KMS-11 (cell line): Measurements from ENCODE around the gene CDCA7L.

Experiments used
- H2AFZ ChIP-seq: fragments of 200-600 bp; sonication (generic); 2 replicates; pipeline ENCODE4 v1.6.1; 2016; ENCODE audit warnings: antibody characterized with exemption, mixed run types, low read depth
- H3K27ac ChIP-seq: fragments of 200-600 bp; sonication (generic); 2 replicates; pipeline ENCODE4 v1.6.1; 2016; ENCODE audit warnings: mild to moderate bottlenecking, mixed run types
- H3K27me3 ChIP-seq: fragments of 200-600 bp; sonication (generic); 2 replicates; pipeline ENCODE4 v1.6.1; 2017; ENCODE audit warnings: mild to moderate bottlenecking, low read depth, mixed run types, moderate library complexity; ENCODE audit not compliant: insufficient read depth
- H3K36me3 ChIP-seq: fragments of 200-600 bp; sonication (generic); 2 replicates; pipeline ENCODE4 v1.6.1; 2017; ENCODE audit warnings: mild to moderate bottlenecking, mixed run types; ENCODE audit not compliant: insufficient read depth
- H3K4me1 ChIP-seq: fragments of 200-600 bp; sonication (generic); 2 replicates; pipeline ENCODE4 v1.6.1; 2016; ENCODE audit warnings: mild to moderate bottlenecking, low read depth, mixed run types; ENCODE audit not compliant: poor library complexity, severe bottlenecking
- H3K4me2 ChIP-seq: fragments of 200-600 bp; sonication (generic); 2 replicates; pipeline ENCODE4 v1.7.0; 2016; ENCODE audit warnings: mild to moderate bottlenecking, mixed run types
- H3K4me3 ChIP-seq: fragments of 200-600 bp; sonication (generic); IDR thresholded peaks from 2 replicates; pipeline ENCODE4 v1.6.1; 2017; ENCODE audit warnings: low read depth, low read length, mixed read lengths; ENCODE audit not compliant: insufficient read depth
- H3K79me2 ChIP-seq: fragments of 200-600 bp; sonication (generic); 2 replicates; pipeline ENCODE4 v1.6.1; 2016; ENCODE audit warnings: low read depth, mixed run types; ENCODE audit not compliant: insufficient read depth
- H3K9ac ChIP-seq: fragments of 200-600 bp; sonication (generic); 2 replicates; pipeline ENCODE4 v1.6.1; 2016; ENCODE audit warnings: mild to moderate bottlenecking, mixed run types
- H4K20me1 ChIP-seq: fragments of 200-600 bp; sonication (generic); 2 replicates; pipeline ENCODE4 v1.6.1; 2016; ENCODE audit warnings: mild to moderate bottlenecking, mixed run types; ENCODE audit not compliant: insufficient read depth
- CTCF ChIP-seq: fragments of 200-600 bp; sonication (generic); conservative IDR thresholded peaks from 2 replicates; pipeline ENCODE4 v1.6.1; 2017; ENCODE audit warnings: low read depth, mild to moderate bottlenecking, antibody characterized with exemption, low read length, moderate library complexity, mixed read lengths

CDCA7L gene

GRCh38 chr7:21911341-21911875 lies 34.3 kb downstream of the CDCA7L start:
- H2AFZ ChIP-seq: no peak overlapping the region
- no peak for TF ChIP-seq CTCF
- no peaks in the 10 kb centered on the region; the same call in 1 of the 2 replicates for H3K36me3 ChIP-seq
- H3K4me2 ChIP-seq: no peak overlapping the region
- no peaks in the 10 kb centered on the region for H3K27me3 ChIP-seq
- H3K9ac ChIP-seq: no peak overlapping the region
- H3K4me3 ChIP-seq: no peak overlapping the region
- no peaks in the 10 kb centered on the region for H3K4me1 ChIP-seq
- H4K20me1 ChIP-seq: no peaks in the 10 kb centered on the region
- H3K79me2 ChIP-seq: no peaks in the 10 kb centered on the region
- H3K27ac ChIP-seq: no peak overlapping the region

GRCh38 chr7:21910253-21910652 lies 35.4 kb downstream of the CDCA7L start:
- H3K4me3 ChIP-seq: no peak overlapping the region

GRCh38 chr7:21908746-21909145 lies 37.0 kb downstream of the CDCA7L start:
- Histone ChIP-seq H3K36me3 (no peaks in the 10 kb centered on the region; the same call in 1 of the 2 replicates), H3K27me3 (no peaks in the 10 kb centered on the region), H3K27ac (no peak overlapping the region), H3K4me2 (no peak overlapping the region), H2AFZ (no peak overlapping the region), H3K9ac (no peak overlapping the region), H3K79me2 (no peaks in the 10 kb centered on the region), H3K4me1 (no peaks in the 10 kb centered on the region), H4K20me1 (no peaks in the 10 kb centered on the region), H3K4me3 (no peak overlapping the region)
- no peak for TF ChIP-seq CTCF

More at GRCh38 chr7:21910253-21910652, 35.4 kb downstream of the CDCA7L start:
- no peak for TF ChIP-seq CTCF
- Histone ChIP-seq H3K4me1 (no peaks in the 10 kb centered on the region), H3K27me3 (no peaks in the 10 kb centered on the region), H3K27ac (no peak overlapping the region), H2AFZ (no peak overlapping the region), H4K20me1 (no peaks in the 10 kb centered on the region), H3K9ac (no peak overlapping the region), H3K36me3 (no peaks in the 10 kb centered on the region; the same call in 1 of the 2 replicates), H3K4me2 (no peak overlapping the region), H3K79me2 (no peaks in the 10 kb centered on the region)

GRCh38 chr7:21903020-21903786 lies 42.5 kb downstream of the CDCA7L start:
- Histone ChIP-seq H3K27me3 (no peaks in the 10 kb centered on the region), H3K27ac (no peak overlapping the region), H3K36me3 (no peaks in the 10 kb centered on the region; the same call in 1 of the 2 replicates), H3K4me1 (no peaks in the 10 kb centered on the region), H3K4me3 (no peak overlapping the region), H3K79me2 (no peaks in the 10 kb centered on the region), H2AFZ (no peak overlapping the region), H4K20me1 (no peaks in the 10 kb centered on the region), H3K9ac (no peak overlapping the region), H3K4me2 (no peak overlapping the region)
- TF ChIP-seq CTCF: no peak
